Stimulated activated CD4-positive, alpha-beta T cell treated with anti-CD3 and anti-CD28 coated beads, Interleukin-12 subunit alpha, Interleukin-12 subunit beta, amount 100 ng/mL, for 24 hours (primary cell): ENCODE data around the gene DVL3.
"Not testable (repeated sequence)": the region's sequence is repeated elsewhere in the genome, so short reads cannot be mapped to it uniquely, and the experiment has no call there.

Source experiments
- DNase-seq, 2 experiments: peaks; one replicate each; pipeline ENCODE4 v3.0.0-alpha.2; 2020; ENCODE audit warnings: low read depth in 2 of 2

DVL3 gene

DNA sequence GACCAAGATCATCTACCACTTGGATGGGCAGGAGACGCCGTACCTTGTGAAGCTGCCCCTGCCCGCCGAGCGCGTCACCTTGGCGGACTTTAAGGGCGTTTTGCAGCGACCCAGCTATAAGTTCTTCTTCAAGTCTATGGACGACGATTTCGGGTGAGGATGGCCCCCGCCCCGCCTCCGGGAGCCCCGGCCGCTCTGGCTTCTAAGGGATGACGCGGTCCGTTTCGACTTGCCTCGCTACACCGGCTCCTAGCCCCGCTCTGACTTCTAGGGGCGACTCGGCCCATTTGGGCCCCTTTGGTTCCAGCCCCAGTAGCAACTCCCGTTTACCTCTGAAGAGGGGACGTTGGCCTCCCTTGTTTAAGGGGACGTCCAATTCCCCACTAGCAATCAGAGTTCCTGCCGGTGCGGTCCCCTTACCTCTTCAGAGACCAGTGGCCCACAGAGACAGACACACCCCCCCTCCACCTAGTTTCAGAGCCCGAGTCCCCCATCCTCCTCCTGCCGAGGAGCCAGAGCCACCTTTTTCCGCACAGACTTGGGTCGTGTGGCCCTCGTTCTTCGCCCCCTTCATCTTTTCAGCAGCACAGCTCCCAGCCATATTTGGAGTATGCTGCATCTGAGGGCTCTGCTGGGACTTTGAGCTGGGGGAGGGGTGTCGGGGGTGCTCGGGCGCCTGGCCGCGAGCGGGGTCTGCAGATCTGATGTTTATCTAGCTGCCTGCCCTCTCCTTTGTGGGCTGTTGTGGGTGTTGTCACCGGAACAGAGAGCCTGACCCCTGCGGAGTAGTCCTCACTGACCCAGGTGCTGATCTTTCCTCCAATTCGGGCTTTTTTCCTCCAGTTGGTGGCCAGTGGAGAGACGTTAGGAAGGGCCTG, 706 bp downstream of the DVL3 start:
- peak in 1 of 2 experiments; percentile 43 for DNase-seq

DNA sequence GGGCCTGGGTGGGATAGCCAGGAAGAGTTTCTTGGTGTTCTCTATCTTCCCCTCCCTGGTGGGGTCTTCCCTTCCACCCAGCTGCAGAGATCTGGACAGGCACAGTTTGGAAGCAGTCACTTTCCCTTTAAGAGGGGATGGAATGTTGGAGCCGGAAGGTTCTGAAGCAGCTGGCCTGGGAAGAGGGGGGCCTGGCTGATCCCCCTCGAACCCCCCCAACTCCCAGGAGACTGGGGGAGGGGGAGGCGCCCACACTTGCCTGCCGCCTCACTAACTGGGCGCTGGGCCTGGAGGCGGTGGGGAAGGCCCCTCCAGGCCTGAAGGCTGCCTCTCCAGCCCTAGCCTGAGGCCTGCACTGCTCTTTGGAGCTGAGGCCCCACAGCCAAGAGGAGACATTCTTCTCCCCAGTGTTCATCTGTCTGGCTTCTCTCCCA, 1.4 kb downstream of the DVL3 start:
- no peak for DNase-seq

DNA sequence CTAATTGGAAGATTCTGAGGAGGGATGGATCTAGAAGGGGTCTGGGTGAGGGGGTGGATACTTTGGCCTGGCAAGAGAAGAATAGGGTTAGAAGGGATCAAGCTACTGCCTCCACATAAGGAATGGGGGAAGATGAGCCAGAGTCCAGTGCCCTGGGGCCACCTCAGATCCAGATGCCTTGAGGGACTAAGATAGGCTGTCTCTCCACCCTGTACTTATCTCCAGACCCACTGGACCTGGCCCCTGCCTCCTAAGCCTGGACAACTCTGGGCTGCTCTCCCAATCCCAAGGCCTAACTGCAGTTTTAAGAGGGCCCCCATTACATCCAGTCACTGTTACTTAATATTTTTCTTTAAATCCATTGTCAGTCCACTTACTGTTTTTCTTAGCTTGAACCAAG, 2.0 kb downstream of the DVL3 start:
- no peak for DNase-seq

DNA sequence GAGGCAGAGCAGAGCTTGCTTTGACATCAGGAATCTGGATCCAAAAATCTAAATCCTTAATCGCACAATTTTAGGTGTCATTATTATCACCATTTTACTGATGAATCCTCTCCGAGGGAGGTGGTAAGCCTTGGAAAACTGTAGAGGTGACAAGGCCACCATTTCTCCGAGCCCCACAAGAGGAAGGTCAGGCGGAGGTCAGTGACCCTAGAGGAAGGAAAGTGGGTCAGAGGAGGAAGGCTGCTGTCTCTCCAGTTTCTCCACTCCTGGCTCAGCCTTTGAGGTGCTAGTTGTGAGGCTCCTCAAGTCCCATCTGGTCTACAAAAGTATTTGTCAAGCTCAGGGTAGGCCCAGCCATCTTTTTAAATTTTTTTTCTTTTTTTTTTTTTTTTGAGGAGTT, 3.2 kb downstream of the DVL3 start:
- no peak for DNase-seq

DNA sequence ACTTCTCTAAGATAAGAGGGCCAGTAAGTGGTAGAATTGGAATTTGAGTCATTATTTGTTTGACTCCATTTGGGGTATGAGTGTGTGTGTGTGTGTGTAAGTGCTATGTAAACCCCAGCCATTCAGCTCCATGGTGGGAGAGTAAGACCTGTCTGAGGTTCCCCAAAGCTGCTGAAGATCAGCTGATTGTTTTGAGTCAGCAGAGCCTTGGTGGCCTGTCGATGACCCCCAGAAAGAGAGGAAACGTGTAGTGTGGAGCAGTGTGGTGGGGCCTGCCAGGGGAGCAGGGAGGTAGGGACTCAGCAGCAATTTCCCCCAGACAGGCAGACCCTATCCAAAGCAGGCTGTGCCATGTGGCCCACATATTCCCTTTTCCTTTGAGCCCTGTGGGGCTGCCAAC, 5.3 kb downstream of the DVL3 start:
- DNase-seq = no peak

DNA sequence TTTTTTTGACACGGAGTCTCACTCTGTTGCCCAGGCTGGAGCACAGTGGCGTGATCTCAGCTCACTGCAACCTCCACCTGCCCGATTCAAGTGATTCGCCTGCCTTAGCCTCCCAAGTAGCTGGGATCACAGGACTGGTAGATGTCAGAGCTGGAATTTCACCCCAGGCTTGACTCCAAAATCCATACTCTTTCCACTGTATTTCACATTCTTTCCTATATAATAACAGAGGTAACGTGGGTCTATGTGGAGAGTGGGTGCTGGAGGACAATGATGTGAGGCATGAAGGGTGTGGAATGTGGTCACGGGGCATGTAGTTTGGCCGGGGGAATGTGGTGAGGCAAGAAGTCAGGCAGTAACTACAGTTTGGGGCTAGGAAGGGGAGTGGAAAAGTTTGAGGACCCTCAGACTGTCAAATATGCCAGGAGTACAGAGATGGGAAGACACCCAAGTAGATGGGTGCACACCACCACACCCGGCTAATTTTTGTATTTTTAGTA, 7.4 kb downstream of the DVL3 start:
- not testable (repeated sequence) for DNase-seq

DNA sequence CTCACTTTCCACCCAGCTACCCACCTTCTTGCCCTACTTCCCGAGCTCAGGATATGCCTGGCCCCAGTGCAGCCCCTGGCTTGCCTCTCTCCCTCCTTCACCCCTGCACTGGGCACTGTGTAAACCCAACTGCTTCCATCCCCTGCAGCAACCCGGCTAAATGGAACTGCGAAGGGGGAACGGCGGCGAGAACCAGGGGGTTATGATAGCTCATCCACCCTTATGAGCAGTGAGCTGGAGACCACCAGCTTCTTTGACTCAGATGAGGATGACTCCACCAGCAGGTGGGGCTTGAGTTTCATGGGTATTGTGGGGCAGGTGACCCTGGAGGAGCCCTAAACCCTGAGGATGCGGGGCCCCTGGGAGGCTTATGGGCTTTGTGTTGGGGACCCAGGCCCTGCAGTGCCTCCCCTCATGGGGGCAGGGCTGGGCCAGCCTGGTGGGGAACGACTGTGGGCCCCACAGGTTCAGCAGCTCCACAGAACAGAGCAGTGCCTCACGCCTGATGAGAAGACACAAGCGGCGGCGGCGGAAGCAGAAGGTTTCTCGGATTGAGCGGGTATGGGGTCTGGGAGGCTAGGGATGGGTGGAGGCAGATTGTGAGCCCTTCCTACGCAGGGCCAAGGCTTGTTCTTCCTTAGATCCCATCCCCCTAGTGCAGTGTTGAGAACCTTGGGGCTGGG, 9.6 kb downstream of the DVL3 start:
- no peak for DNase-seq

DNA sequence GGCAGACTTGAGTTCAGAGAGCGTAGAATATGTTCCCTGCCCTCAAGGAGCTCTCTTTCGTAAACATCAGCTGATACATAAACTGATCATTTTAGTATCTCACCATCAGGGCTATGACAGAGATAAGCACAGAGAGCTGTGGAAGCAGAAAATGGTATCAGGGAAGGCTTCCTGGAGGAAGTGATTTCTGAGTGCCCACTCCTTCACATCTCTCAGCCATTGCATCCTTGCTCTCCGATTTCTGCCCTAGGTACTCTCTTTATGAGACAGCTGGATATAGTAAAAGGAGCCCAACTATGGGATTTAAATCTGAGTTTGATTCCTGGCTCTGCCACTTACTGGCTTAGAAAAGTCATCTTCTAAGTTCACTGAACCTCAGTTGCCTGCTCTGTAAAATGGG, 10.4 kb downstream of the DVL3 start:
- no peak for DNase-seq

DNA sequence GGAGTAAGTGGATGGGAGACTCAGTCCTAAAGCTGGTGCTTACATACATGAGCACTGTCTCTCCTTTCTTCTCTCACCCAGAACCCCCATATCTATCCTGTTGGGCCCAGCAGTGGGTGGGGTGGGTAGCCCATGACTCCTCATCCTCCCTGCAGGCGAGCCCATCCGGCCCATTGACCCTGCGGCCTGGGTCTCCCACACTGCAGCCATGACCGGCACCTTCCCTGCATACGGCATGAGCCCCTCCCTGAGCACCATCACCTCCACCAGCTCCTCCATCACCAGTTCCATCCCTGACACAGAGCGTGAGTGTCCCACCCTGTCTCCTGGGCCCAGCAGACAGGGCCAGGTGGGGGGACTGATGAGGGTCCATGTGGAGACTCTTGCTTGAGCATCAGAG, 11.5 kb downstream of the DVL3 start:
- DNase-seq = no peak

DNA sequence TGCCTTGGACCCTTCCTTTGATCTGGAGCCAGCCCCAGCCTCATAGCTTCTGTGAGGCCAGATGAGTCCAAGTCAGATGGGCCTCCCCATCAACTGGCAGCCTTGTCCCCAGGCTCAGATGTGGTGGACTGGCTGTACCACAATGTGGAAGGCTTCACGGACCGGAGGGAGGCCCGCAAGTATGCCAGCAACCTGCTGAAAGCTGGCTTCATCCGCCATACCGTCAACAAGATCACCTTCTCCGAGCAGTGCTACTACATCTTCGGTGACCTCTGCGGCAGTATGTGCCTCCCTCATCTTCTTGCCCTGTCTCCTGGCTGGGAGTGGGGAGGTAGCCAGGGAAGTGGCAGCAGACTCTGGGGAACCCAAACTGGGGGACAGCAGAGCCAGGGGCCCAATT, 12.6 kb downstream of the DVL3 start:
- DNase-seq = no peak

DNA sequence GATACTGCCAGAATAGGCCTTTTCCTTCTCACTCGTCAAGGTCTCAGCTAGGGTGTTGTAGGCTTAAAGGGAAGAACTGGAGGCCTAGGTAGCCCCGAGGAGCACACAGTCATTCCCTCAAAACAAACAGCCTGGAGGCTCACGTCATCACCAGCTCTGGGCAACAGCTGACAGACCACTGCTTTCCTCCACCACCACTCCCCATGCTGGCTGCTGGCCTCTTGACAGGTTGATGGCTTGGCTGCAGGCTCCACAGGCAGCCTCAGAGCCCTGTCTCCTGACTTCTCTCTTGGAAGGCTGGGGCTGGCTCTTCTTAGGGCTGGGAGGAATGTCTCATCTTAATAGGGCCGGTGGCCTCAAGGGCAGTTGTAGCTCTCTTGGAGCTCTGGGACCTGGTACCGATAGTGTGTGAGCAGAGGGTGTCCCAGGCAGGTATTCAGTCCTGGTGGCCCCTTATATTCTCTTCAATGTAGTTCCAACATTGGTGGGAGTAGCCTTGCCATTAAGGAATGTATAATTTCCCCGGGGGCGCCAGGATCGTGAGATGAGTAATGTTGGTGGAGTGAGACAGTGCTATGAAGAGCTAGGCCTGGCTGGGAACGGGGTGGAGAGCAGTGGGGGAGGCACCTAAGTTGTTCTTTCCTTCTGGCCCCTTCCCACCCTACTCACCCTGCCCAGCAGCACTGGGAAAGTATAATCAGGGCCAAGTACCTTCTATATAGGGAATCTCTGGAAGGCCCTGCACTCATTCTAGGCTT, 13.4 kb downstream of the DVL3 start:
- DNase-seq = no peak

DNA sequence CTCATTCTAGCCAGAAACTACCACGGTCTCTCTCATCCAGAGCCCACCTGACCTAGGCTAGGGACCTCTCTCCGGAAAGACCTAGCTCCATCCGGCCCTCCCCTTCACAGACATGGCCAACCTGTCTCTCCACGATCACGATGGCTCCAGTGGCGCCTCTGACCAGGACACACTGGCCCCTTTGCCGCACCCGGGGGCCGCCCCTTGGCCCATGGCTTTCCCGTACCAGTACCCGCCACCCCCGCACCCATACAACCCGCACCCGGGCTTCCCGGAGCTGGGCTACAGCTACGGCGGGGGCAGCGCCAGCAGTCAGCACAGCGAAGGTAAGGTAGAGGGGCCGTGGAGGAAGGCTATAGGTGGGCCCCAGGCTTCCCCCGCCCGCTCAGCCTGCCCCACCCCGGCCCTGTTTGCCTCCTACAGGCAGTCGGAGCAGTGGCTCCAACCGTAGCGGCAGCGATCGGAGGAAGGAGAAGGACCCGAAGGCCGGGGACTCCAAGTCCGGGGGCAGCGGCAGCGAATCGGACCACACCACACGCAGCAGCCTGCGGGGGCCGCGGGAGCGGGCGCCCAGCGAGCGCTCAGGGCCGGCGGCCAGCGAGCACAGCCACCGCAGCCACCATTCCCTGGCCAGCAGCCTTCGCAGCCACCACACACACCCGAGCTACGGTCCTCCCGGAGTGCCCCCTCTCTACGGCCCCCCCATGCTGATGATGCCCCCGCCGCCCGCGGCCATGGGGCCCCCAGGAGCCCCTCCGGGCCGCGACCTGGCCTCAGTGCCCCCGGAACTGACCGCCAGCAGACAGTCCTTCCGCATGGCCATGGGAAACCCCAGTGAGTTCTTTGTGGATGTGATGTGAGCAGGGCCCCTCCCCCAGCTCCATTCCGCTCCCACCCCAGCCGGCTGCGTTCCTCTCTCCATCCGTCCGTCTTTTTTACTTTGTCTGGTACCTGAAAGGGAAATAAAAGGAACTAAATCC, 15.0 kb downstream of the DVL3 start:
- no peak for DNase-seq

DNA sequence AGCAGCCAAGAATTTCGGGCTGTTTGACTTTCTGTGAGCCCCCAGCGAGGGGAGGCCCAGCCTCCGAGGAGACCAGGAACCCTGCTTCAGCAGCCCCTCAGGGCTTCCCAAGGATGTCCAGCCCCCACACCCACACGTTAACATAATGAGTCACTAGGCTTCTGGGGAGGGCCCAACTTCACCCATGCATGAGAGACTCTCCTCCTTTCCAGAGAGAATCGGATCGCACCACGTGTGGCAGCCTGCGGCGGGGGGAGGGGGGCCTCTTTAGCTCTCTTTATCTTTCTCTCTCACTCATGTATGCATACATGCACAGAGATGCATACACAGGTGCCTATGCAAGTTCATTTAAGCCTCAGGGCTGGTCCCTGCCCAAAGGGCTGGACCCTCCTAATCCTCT, 16.4 kb downstream of the DVL3 start:
- no peak for DNase-seq

DNA sequence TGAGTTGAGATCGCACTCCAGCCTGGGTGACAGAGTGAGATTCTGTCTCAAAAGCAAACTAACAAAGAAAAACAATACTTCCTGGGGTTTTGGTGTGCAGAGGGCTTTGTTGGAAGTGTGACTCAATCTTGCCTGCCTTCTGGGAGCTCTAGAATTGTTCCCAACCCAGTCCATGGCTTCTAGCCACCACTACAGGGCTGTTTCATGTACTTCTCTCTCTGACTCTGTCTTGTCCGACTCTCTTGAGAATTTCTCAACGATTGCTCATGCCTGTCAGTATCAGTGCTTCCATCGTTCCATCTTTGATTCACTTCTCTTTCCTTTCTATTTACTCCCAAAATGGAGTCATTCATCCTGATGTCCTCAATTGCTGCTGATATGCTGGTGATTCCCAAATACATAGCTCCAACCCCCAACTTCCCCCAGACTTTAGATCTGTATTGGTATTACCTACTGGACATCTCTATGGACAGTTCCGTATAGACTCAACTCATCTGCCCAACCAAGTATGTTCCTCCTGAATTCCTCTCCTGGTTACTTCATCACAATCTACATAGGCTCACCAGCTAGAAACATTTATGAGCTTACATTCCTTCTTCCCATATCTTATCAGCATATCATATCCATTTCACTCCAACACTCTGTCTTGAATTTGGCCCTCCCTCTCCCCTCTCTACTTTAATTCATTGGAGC, 17.6 kb downstream of the DVL3 start:
- DNase-seq = no peak

DNA sequence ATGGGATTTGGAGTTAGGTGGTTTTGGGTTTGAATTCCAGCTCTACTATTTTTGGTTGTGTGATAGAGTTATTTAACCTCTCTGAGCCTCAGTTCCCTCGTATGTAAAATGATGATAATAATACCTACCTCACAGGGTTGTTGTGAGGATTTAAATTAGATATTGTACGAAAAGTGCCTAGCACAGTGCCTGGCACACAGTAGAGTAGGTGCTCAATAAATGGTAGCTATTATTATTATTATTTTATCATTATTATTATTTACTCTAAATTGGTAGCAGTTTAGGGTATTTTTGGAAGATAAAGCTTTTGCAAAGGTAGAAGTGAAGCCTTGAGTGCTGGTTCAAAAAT, 18.2 kb downstream of the DVL3 start:
- DNase-seq = no peak

DNA sequence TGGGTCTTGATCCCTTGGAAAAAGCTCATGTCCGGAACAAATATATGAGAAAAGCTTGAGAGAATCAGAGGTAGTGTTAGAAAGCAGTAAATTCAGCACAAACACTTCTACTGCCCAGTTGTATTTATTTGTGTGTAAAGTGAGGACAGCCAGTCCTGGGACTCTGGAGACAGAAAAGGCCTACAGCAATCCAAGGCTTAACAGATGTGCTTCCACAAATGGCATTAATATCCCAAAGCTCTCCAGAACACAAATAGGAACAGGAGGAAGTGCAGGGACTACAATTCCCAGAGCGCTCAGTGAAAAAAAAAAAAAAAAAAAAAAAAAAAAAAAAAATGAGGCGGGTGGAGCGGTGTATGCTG, 19.1 kb downstream of the DVL3 start:
- DNase-seq = no peak

DNA sequence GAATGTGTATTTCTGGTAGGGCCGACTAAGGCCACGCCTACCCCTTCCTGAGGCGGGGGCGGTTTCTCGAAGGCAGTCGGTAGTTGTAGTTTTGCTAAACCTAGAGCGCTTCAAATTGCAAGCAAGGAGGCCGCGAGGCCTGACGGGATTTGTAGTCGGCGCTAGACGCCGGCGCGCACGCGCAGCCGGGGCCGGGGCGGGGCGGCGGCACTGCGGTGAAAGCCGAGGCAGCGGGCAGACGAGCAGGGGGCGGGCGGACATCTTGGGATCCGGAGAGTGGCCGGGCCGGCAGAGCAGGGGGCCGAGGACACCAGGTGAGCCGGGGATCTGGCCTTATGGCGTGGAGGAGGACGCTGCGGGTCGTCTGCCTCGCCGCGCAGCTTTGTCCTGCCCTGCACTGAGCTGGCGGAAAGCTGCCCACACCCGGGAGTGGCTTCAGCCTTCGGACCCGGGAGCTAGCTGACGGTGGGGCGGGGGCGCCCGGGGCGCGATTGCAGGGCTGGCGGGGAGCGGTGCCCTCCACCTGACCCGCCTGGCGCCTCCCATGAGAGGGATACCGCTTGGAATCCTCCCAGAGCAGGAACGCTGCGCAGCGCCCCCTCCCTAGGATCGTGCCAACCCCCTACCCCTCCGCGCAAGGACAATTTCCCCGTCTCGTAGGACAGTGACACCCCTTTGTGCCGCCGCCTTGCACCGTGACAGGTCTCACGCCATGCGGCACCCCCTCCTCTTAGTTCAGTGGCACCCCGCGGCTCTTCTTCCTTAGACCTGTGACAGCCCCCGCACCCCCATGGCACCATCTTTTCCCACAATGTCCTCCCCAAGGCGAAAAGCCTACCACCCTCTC, 19.7 kb downstream of the DVL3 start, which contains the start of gene AP2M1:
TSS of gene AP2M1 (plus strand) at position 210 of the 847 bp plus-strand sequence. CDS start 2,139 bp downstream, outside the sequence.
- DNase-seq = peak; percentile 95

DNA sequence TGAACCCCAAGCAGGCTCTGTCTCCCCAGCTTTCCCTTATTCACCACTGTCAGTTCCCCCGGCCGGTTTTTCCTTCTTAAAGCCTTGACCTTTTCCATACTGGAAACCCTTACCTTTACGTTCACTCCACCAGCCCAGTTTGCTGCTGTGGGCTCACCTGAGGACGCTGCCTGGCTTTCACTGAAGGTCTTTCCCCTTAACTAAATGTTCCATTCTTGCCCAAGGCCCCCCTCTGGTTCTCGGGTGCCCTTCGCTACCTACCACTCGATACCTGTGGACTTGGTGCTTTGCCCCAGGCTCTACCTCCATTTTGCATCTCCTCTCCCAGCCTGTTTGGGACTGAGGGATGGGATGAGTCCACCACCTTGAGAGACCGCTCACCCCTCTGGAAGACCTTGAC, 20.3 kb downstream of the DVL3 start:
- no peak for DNase-seq

DNA sequence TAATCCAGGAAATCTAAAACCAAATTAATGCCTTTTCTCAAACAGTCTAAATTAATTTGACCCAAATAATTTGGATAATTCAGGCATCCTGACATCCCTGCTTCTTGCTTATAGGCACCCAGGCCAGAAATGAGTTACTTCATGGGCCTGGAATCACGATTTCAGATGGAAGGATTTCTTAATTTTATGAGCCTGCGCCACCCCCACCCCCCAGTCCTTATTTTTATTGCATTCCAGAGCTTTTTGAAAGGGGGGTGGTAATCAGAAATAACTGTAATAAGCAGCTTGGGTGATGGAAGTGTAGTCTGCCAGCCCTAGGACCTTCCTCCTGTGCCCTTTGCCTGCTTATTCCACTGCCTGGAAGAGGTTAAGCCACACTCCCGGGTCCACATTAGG, 20.8 kb downstream of the DVL3 start:
- no peak for DNase-seq
